Activated CD4-positive, alpha-beta T cell treated with anti-CD3 and anti-CD28 coated beads, Interleukin-2, amount 50 U/mL, for 1 hour (primary cell): ENCODE results near the gene SSU72.
"Not testable (repeated sequence)": the region's sequence is repeated elsewhere in the genome, so short reads cannot be mapped to it uniquely, and the experiment has no call there.

Experiments used
- DNase-seq: peaks from one replicate; pipeline ENCODE4 v3.0.0-alpha.2; 2020

SSU72 gene

GRCh38 chr1:1594602-1595260, 20.1 kb upstream of the SSU72 start:
- no peak for DNase-seq

GRCh38 chr1:1593834-1594601, 19.4 kb upstream of the SSU72 start:
- DNase-seq: no peak

- DNase-seq: no peak
Measured at GRCh38 chr1:1591452-1591851, 16.8 kb upstream of the SSU72 start.

- DNase-seq: no peak
Measured at GRCh38 chr1:1583347-1584010, 8.8 kb upstream of the SSU72 start.

- no peak for DNase-seq
Measured at GRCh38 chr1:1582585-1583346, 8.1 kb upstream of the SSU72 start.

GRCh38 chr1:1578371-1578940, 3.8 kb upstream of the SSU72 start:
- DNase-seq: no peak

- no peak for DNase-seq
Measured at GRCh38 chr1:1577367-1578011, 2.8 kb upstream of the SSU72 start.

- peak; percentile 62 for DNase-seq
Measured at GRCh38 chr1:1573843-1574720, 581 bp downstream of the SSU72 start.

GRCh38 chr1:1569341-1569740, 5.3 kb downstream of the SSU72 start:
- DNase-seq: no peak

GRCh38 chr1:1567891-1568291, 6.8 kb downstream of the SSU72 start:
- no peak for DNase-seq

- no peak for DNase-seq
Measured at GRCh38 chr1:1567152-1567875, 7.3 kb downstream of the SSU72 start.

- no peak for DNase-seq
Measured at GRCh38 chr1:1565340-1565739, 9.3 kb downstream of the SSU72 start.

GRCh38 chr1:1564268-1564667, 10.4 kb downstream of the SSU72 start:
- no peak for DNase-seq

GRCh38 chr1:1563688-1564087, 11.0 kb downstream of the SSU72 start:
- DNase-seq: no peak

- DNase-seq: no peak
Measured at GRCh38 chr1:1562556-1563195, 12.0 kb downstream of the SSU72 start.

- no peak for DNase-seq
Measured at GRCh38 chr1:1561801-1562470, 12.7 kb downstream of the SSU72 start.

GRCh38 chr1:1560178-1560577, 14.5 kb downstream of the SSU72 start:
- DNase-seq: no peak

- DNase-seq: no peak
Measured at GRCh38 chr1:1559066-1559465, 15.6 kb downstream of the SSU72 start.

GRCh38 chr1:1558591-1558990, 16.1 kb downstream of the SSU72 start:
- no peak for DNase-seq

GRCh38 chr1:1557688-1558087, 17.0 kb downstream of the SSU72 start:
- not testable (repeated sequence) for DNase-seq
